Measurements from ENCODE around the gene CES3. TPM values are rescaled to one million over a fixed set of nuclear protein-coding genes. Genes with fewer than 3 reads are reported as not detected.
"Not testable (repeated sequence)": the region's sequence is repeated elsewhere in the genome, so short reads cannot be mapped to it uniquely, and the experiment has no call there.

Gene CES3
- total and polyA plus RNA-seq, 4 donors = 0.15 to 2.4 (median 1.3) TPM

- 93 to 96% methylated on average over 10 of the region's 10 CpGs for WGBS, 2 donors
- ATAC-seq (ENCODE audit: low FRiP score) = no peak
- peaks cover 0 to 4% of the 10 kb centered on the region in 2 donors for H3K36me3 ChIP-seq (ENCODE audit: control insufficient read depth in 1 of 2, insufficient read depth in 2 of 2, low read length in 1 of 2)
- no peak for DNase-seq
- no peak overlapping the region for H3K27ac ChIP-seq (ENCODE audit: low read depth in 1 of 2, low read length in 2 of 2)
- no peaks in the 10 kb centered on the region for H3K9me3 ChIP-seq (ENCODE audit: control insufficient read depth, low read length)
- H3K4me1 ChIP-seq (ENCODE audit: control insufficient read depth in 1 of 2, insufficient read depth in 2 of 2, low read length in 2 of 2) = no peaks in the 10 kb centered on the region
- intact Hi-C loops (cut with DNase I) = no loop called here
- no peaks in the 10 kb centered on the region for H3K27me3 ChIP-seq (ENCODE audit: control insufficient read depth in 1 of 2, insufficient read depth in 2 of 2, low read length in 1 of 2)
- no peak overlapping the region for H3K4me3 ChIP-seq (ENCODE audit: low read length in 2 of 2)
Measured at GRCh38 chr16:66937725-66938337, 23.2 kb upstream of the CES3 start.

DNA sequence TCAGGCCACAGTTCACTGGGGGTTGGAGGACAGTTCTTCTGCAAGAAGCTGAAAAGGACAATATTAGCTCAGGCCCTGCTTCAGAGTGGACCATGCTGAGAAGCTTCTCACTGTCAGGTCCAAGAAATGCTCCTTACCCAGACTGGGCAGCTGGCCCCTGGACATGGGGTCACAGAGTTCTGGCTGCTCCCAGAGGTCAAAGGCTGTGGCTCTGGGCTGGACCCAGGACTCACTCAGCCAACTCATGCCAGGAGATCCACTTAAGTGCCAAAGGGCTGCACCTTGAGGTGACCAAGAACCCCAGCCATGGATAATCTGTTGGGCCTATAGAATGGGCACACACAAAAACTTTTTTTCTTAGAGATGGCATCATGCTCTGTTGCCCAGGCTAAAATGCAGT, 21.7 kb upstream of the CES3 start:
- peaks cover 0 to 8% of the 10 kb centered on the region in 2 donors for H3K36me3 ChIP-seq (ENCODE audit: control insufficient read depth in 1 of 2, insufficient read depth in 2 of 2, low read length in 1 of 2)
- H3K27me3 ChIP-seq (ENCODE audit: control insufficient read depth in 1 of 2, insufficient read depth in 2 of 2, low read length in 1 of 2) = no peaks in the 10 kb centered on the region
- H3K27ac ChIP-seq (ENCODE audit: low read depth in 1 of 2, low read length in 2 of 2) = no peak overlapping the region
- no peaks in the 10 kb centered on the region for H3K4me1 ChIP-seq (ENCODE audit: control insufficient read depth in 1 of 2, insufficient read depth in 2 of 2, low read length in 2 of 2)
- no peak for DNase-seq
- H3K9me3 ChIP-seq (ENCODE audit: control insufficient read depth, low read length) = no peaks in the 10 kb centered on the region
- intact Hi-C loops (cut with DNase I) = no loop called here
- no peak for ATAC-seq (ENCODE audit: low FRiP score)
- no peak overlapping the region for H3K4me3 ChIP-seq (ENCODE audit: low read length in 2 of 2)

DNA sequence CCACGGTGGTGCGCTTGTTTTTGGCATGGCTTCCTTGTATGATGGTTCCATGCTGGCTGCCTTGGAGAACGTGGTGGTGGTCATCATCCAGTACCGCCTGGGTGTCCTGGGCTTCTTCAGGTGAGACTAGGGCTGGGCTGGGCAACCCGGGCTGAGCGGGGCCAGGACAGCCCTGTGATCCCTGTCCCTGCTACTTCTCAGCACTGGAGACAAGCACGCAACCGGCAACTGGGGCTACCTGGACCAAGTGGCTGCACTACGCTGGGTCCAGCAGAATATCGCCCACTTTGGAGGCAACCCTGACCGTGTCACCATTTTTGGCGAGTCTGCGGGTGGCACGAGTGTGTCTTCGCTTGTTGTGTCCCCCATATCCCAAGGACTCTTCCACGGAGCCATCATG, 20.8 kb upstream of the CES3 start:
- DNase-seq = no peak
- no peaks in the 10 kb centered on the region for H3K27me3 ChIP-seq (ENCODE audit: control insufficient read depth in 1 of 2, insufficient read depth in 2 of 2, low read length in 1 of 2)
- no peaks in the 10 kb centered on the region for H3K4me1 ChIP-seq (ENCODE audit: control insufficient read depth in 1 of 2, insufficient read depth in 2 of 2, low read length in 2 of 2)
- no peak overlapping the region for H3K27ac ChIP-seq (ENCODE audit: low read depth in 1 of 2, low read length in 2 of 2)
- H3K36me3 ChIP-seq (ENCODE audit: control insufficient read depth in 1 of 2, insufficient read depth in 2 of 2, low read length in 1 of 2) = peaks cover 0 to 8% of the 10 kb centered on the region in 2 donors
- no peak for ATAC-seq (ENCODE audit: low FRiP score)
- H3K4me3 ChIP-seq (ENCODE audit: low read length in 2 of 2) = no peak overlapping the region
- intact Hi-C loops (cut with DNase I) = no loop called here
- H3K9me3 ChIP-seq (ENCODE audit: control insufficient read depth, low read length) = no peaks in the 10 kb centered on the region
- WGBS, 2 donors = 93 to 94% methylated on average over 16 of the region's 16 CpGs

DNA sequence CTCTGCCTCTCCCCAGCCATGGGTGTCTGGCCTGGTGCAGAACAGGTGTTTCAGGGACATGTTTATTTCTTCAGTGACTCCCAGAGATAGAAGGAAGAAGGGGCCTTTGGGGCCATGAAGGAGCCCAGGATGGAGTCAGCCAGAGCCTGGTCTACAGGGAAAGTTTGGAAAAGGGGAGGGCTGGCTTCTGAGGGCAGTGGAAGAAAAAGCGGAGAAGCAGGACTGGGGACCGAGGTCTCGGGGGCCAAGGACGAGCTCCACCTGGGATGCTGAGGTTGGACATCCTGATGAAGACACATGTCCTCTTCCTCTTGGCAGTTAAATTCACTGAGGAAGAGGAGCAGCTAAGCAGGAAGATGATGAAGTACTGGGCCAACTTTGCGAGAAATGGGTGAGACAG, 18.1 kb upstream of the CES3 start:
- Histone ChIP-seq H3K27me3 (ENCODE audit: control insufficient read depth in 1 of 2, insufficient read depth in 2 of 2, low read length in 1 of 2) (no peaks in the 10 kb centered on the region), H3K27ac (ENCODE audit: low read depth in 1 of 2, low read length in 2 of 2) (no peak overlapping the region), H3K4me1 (ENCODE audit: control insufficient read depth in 1 of 2, insufficient read depth in 2 of 2, low read length in 2 of 2) (no peaks in the 10 kb centered on the region), H3K9me3 (ENCODE audit: control insufficient read depth, low read length) (no peaks in the 10 kb centered on the region), H3K36me3 (ENCODE audit: control insufficient read depth in 1 of 2, insufficient read depth in 2 of 2, low read length in 1 of 2) (peaks cover 0 to 8% of the 10 kb centered on the region in 2 donors), H3K4me3 (ENCODE audit: low read length in 2 of 2) (no peak overlapping the region)
- 83 to 95% methylated on average over 5 of the region's 5 CpGs for WGBS, 2 donors
- intact Hi-C loops (cut with DNase I) = no loop called here
- ATAC-seq (ENCODE audit: low FRiP score) (no peak), DNase-seq (no peak)

GRCh38 chr16:66943426-66944053, 17.5 kb upstream of the CES3 start:
- intact Hi-C loops (cut with DNase I) = no loop called here
- Histone ChIP-seq H3K9me3 (ENCODE audit: control insufficient read depth, low read length) (no peaks in the 10 kb centered on the region), H3K27ac (ENCODE audit: low read depth in 1 of 2, low read length in 2 of 2) (no peak overlapping the region), H3K36me3 (ENCODE audit: control insufficient read depth in 1 of 2, insufficient read depth in 2 of 2, low read length in 1 of 2) (peaks cover 0 to 8% of the 10 kb centered on the region in 2 donors), H3K27me3 (ENCODE audit: control insufficient read depth in 1 of 2, insufficient read depth in 2 of 2, low read length in 1 of 2) (no peaks in the 10 kb centered on the region), H3K4me1 (ENCODE audit: control insufficient read depth in 1 of 2, insufficient read depth in 2 of 2, low read length in 2 of 2) (no peaks in the 10 kb centered on the region), H3K4me3 (ENCODE audit: low read length in 2 of 2) (no peak overlapping the region)
- ATAC-seq (ENCODE audit: low FRiP score) (no peak), DNase-seq (no peak)
- 91 to 92% methylated on average over 15 of the region's 15 CpGs for WGBS, 2 donors

GRCh38 chr16:66944054-66944441, 17.0 kb upstream of the CES3 start:
- Histone ChIP-seq H3K4me1 (ENCODE audit: control insufficient read depth in 1 of 2, insufficient read depth in 2 of 2, low read length in 2 of 2) (no peaks in the 10 kb centered on the region), H3K27ac (ENCODE audit: low read depth in 1 of 2, low read length in 2 of 2) (no peak overlapping the region), H3K27me3 (ENCODE audit: control insufficient read depth in 1 of 2, insufficient read depth in 2 of 2, low read length in 1 of 2) (no peaks in the 10 kb centered on the region), H3K9me3 (ENCODE audit: control insufficient read depth, low read length) (no peaks in the 10 kb centered on the region), H3K36me3 (ENCODE audit: control insufficient read depth in 1 of 2, insufficient read depth in 2 of 2, low read length in 1 of 2) (peaks cover 0 to 8% of the 10 kb centered on the region in 2 donors), H3K4me3 (ENCODE audit: low read length in 2 of 2) (no peak overlapping the region)
- DNase-seq = no peak
- no peak for ATAC-seq (ENCODE audit: low FRiP score)
- intact Hi-C loops (cut with DNase I) = no loop called here
- 83 to 85% methylated on average over 5 of the region's 5 CpGs for WGBS, 2 donors

DNA sequence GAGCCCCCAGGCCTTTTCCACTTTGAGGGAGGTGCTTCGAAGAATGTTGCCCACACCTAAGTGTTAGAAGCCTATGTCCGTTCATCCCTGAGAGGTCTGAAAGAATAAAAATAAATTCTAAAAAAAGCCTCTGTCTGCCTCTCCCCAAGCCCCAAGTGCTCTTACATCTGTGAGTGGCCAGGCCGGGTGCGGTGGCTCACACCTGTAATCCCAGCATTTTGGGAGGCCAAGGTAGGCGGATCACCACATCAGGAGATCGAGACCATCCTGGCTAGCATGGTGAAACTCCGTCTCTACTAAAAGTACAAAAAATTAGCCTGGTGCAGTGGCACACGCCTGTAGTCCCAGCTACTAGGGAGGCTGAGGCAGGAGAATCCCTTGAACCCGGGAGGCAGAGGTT, 16.1 kb upstream of the CES3 start:
- WGBS, 2 donors = 77 to 85% methylated on average over 9 of the region's 9 CpGs
- intact Hi-C loops (cut with DNase I); DNase-seq; H3K27ac ChIP-seq (ENCODE audit: low read depth in 1 of 2, low read length in 2 of 2); H3K4me1 ChIP-seq (ENCODE audit: control insufficient read depth in 1 of 2, insufficient read depth in 2 of 2, low read length in 2 of 2); H3K4me3 ChIP-seq (ENCODE audit: low read length in 2 of 2); H3K9me3 ChIP-seq (ENCODE audit: control insufficient read depth, low read length); H3K27me3 ChIP-seq (ENCODE audit: control insufficient read depth in 1 of 2, insufficient read depth in 2 of 2, low read length in 1 of 2); ATAC-seq (ENCODE audit: low FRiP score); H3K36me3 ChIP-seq (ENCODE audit: control insufficient read depth in 1 of 2, insufficient read depth in 2 of 2, low read length in 1 of 2): not testable (repeated sequence)

DNA sequence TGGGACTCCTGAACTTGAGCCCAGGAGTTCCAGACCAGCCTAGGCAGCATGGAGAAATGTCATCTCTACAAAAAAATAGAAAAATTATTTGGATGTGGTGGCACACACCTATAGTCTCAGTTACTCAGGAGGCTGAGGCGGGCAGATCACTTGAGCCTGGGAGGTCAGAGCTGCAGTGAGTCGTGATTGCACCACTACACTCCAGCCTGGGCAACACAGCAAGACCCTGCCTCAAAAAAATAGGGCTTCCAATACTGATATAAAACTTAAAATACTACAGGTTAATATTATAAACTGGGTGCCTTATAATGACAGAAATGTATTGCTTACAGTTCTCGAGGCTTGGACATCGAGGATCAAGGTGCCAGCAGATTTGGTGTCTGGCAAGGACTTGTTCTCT, 15.1 kb upstream of the CES3 start:
- 80 to 81% methylated on average over 4 of the region's 4 CpGs for WGBS, 2 donors
- Histone ChIP-seq H3K27me3 (ENCODE audit: control insufficient read depth in 1 of 2, insufficient read depth in 2 of 2, low read length in 1 of 2) (no peaks in the 10 kb centered on the region), H3K27ac (ENCODE audit: low read depth in 1 of 2, low read length in 2 of 2) (no peak overlapping the region), H3K36me3 (ENCODE audit: control insufficient read depth in 1 of 2, insufficient read depth in 2 of 2, low read length in 1 of 2) (peaks cover 0 to 5% of the 10 kb centered on the region in 2 donors), H3K4me1 (ENCODE audit: control insufficient read depth in 1 of 2, insufficient read depth in 2 of 2, low read length in 2 of 2) (no peaks in the 10 kb centered on the region), H3K9me3 (ENCODE audit: control insufficient read depth, low read length) (no peaks in the 10 kb centered on the region), H3K4me3 (ENCODE audit: low read length in 2 of 2) (no peak overlapping the region)
- intact Hi-C loops (cut with DNase I) = no loop called here
- ATAC-seq (ENCODE audit: low FRiP score) = no peak
- DNase-seq = no peak

DNA sequence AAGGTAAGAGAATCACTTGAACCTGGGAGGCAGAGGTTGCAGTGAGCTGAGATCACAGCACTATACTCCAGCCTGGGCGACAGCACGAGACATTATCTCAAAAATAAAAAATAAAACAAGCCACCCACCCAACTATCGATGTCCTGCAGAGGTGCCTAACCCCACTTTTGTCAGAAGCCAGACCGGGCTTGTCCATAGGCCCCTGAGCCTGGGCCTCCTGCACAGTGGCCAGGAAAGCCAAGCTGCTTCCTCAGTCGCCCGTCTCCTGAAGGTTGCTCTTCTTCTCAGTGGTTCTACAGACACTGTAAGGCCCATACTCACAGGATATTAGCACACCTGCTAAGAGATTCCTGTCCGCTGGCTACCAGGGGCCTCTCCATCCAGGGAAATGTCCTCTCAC, 14.5 kb upstream of the CES3 start:
- DNase-seq (no peak), ATAC-seq (ENCODE audit: low FRiP score) (no peak)
- peaks cover 0 to 5% of the 10 kb centered on the region in 2 donors for H3K36me3 ChIP-seq (ENCODE audit: control insufficient read depth in 1 of 2, insufficient read depth in 2 of 2, low read length in 1 of 2)
- H3K9me3 ChIP-seq (ENCODE audit: control insufficient read depth, low read length) = no peaks in the 10 kb centered on the region
- intact Hi-C loops (cut with DNase I) = no loop called here
- no peaks in the 10 kb centered on the region for H3K27me3 ChIP-seq (ENCODE audit: control insufficient read depth in 1 of 2, insufficient read depth in 2 of 2, low read length in 1 of 2)
- no peak overlapping the region for H3K4me3 ChIP-seq (ENCODE audit: low read length in 2 of 2)
- H3K4me1 ChIP-seq (ENCODE audit: control insufficient read depth in 1 of 2, insufficient read depth in 2 of 2, low read length in 2 of 2) = no peaks in the 10 kb centered on the region
- no peak overlapping the region for H3K27ac ChIP-seq (ENCODE audit: low read depth in 1 of 2, low read length in 2 of 2)
- 66 to 72% methylated on average over 7 of the region's 7 CpGs for WGBS, 2 donors
